ENCODE data around the gene KCNJ1. TPM values are rescaled to one million over a fixed set of nuclear protein-coding genes. Genes with fewer than 3 reads are reported as not detected.

The KCNJ1 gene
- total and polyA plus RNA-seq, 10 of the 15 experiments (the other 5 are each of a cell fraction or from before 2014, with no cell fraction given) = not detected

DNA sequence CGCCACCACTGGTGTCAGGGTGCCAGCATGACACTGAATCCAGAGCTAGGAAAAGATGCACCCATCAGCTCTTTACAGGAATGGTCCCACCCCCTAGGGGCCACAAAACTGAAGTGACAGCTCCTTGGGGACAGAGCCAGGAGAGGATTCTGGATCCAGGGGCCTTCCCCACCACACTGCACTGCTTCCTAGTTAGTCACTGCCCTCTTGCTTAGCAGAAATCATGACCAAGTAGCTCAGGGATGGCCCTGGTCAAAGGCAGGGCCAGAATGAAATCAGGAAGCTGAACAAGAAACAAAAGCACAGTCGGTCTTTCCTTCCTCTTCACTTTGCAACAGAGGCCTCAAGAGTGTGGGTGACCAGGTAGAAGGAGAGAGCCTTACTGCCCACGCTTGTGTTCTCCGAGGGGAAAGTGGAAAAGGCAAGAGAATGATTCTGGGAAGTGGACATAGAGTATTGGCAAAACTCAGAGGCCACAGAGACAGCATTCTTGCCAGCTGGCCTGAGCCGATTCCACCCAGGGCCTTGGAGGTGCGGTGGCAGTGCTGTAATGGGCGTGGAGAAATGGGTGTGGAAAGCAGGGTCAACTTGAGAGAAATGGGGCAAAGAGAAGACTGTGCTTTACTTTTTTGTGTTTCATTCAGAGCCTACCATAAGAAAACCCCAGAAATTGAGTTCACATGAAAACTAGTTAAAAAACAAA lies 39.8 kb downstream of the KCNJ1 start (continued):
- TF ChIP-seq, protein P1, sequence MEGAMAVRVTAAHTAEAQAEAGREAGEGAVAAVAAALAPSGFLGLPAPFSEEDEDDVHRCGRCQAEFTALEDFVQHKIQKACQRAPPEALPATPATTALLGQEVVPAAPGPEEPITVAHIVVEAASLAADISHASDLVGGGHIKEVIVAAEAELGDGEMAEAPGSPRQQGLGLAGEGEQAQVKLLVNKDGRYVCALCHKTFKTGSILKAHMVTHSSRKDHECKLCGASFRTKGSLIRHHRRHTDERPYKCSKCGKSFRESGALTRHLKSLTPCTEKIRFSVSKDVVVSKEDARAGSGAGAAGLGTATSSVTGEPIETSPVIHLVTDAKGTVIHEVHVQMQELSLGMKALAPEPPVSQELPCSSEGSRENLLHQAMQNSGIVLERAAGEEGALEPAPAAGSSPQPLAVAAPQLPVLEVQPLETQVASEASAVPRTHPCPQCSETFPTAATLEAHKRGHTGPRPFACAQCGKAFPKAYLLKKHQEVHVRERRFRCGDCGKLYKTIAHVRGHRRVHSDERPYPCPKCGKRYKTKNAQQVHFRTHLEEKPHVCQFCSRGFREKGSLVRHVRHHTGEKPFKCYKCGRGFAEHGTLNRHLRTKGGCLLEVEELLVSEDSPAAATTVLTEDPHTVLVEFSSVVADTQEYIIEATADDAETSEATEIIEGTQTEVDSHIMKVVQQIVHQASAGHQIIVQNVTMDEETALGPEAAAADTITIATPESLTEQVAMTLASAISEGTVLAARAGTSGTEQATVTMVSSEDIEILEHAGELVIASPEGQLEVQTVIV (IDR thresholded peaks at IDR 0.05; ENCODE audit: borderline replicate concordance, partially characterized antibody) = no peak
- TF ChIP-seq RAD21 (IDR thresholded peaks at IDR 0.05; ENCODE audit: insufficient read depth, low read depth, low read length) = no peak

DNA sequence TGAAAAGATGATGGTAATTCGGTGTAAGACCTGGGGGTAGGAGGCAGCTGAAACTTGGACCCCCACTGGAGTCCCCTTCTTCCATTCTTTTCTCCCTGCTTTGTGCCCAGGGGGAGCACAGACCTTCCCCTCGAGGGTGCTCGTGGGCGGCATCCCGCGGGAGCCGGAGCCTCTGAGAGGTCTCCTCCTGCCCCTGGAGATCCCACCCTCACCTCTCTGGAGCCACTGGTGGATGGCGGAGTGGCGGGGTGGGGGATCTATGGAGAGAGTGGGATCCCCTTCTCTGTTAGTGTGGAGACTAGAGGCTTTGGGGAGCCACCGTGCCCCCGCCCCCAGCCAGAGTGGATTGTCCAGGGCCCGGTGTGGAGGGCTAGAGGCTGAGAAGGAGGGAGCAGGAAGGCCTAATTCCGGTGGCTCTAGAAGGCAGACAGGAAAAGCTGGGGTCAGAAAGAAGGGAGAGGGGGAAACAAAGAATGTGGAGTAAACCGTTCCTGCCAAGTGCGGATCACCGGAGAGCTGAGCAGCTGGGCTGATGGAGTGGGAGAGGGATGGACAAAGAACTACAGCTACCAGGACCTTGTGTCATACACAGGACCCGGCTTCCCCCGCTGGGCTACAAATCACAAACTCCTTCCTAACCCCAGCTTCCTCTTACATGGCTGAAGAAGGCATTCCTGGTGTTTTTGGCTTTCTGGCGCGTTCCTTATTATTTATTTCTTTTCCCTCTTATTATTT lies 41.9 kb downstream of the KCNJ1 start:
- no peak overlapping the region for H3K27ac ChIP-seq (ENCODE audit: control insufficient read depth, insufficient read depth)
- no peak overlapping the region for H2AFZ ChIP-seq (ENCODE audit: control insufficient read depth, low read depth, low read length)
- TF ChIP-seq MXI1 (IDR thresholded peaks at IDR 0.05; ENCODE audit: low read depth, low read length) (no peak), SRF (IDR thresholded peaks at IDR 0.05; ENCODE audit: low read depth in 2 of 2, low read length in 2 of 2) (no peak), JUND (IDR thresholded peaks at IDR 0.05; ENCODE audit: low read depth, low read length) (no peak)
- TF ChIP-seq, protein P2, sequence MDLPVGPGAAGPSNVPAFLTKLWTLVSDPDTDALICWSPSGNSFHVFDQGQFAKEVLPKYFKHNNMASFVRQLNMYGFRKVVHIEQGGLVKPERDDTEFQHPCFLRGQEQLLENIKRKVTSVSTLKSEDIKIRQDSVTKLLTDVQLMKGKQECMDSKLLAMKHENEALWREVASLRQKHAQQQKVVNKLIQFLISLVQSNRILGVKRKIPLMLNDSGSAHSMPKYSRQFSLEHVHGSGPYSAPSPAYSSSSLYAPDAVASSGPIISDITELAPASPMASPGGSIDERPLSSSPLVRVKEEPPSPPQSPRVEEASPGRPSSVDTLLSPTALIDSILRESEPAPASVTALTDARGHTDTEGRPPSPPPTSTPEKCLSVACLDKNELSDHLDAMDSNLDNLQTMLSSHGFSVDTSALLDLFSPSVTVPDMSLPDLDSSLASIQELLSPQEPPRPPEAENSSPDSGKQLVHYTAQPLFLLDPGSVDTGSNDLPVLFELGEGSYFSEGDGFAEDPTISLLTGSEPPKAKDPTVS (IDR thresholded peaks at IDR 0.05; ENCODE audit: low read depth, low read length) = no peak
- TF ChIP-seq, protein P3, sequence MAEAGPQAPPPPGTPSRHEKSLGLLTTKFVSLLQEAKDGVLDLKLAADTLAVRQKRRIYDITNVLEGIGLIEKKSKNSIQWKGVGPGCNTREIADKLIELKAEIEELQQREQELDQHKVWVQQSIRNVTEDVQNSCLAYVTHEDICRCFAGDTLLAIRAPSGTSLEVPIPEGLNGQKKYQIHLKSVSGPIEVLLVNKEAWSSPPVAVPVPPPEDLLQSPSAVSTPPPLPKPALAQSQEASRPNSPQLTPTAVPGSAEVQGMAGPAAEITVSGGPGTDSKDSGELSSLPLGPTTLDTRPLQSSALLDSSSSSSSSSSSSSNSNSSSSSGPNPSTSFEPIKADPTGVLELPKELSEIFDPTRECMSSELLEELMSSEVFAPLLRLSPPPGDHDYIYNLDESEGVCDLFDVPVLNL (IDR thresholded peaks at IDR 0.05; ENCODE audit: low read depth, low read length) = no peak
- H3K79me2 ChIP-seq (ENCODE audit: control insufficient read depth, insufficient read depth, low read length) = no peaks in the 10 kb centered on the region
- no peaks in the 10 kb centered on the region for H3K27me3 ChIP-seq (replicated peaks in 1 of 2; ENCODE audit: control insufficient read depth in 2 of 2, insufficient read depth in 2 of 2, low read length in 1 of 2)
- H3K4me3 ChIP-seq = no peak overlapping the region
- SMC1A ChIA-PET (ENCODE audit: uncharacterized antibody, unreplicated experiment) = interaction anchor here (1.3 kb wide), 1 partner anchor 9 kb away, joined by 3 read pairs; no protein-coding TSS in a partner anchor
- peaks cover 2% of the 10 kb centered on the region for H3K4me1 ChIP-seq (ENCODE audit: control insufficient read depth, insufficient read depth, low read length)
- CTCF ChIA-PET = interaction anchor here (0.6 to 8.6 kb wide), 2 partner anchors 14 to 194 kb away, joined by 3 to 177 read pairs; no protein-coding TSS in a partner anchor
- no peak for FAIRE-seq
- WGBS (ENCODE audit: insufficient coverage, insufficient replicate concordance, low lambda C conversion rate, missing lambda C conversion rate) = 84% methylated on average over 20 of the region's 20 CpGs
- no TSS peak for BruUV-seq (replicated peaks)
- intact Hi-C loops (cut with micrococcal nuclease; ENCODE audit: unreplicated experiment) (no loop called here), in situ Hi-C loops (cut with MboI) (loop anchor here (5.0 to 25.0 kb wide), 2 partner anchors 188 to 538 kb away; no protein-coding TSS in a partner anchor)
- DNase-seq (ENCODE audit: low read depth, low spot score) = no peak
- H3K9me3 ChIP-seq (replicated peaks; ENCODE audit: control insufficient read depth, insufficient read depth, low read length) = no peaks in the 10 kb centered on the region
- no peak overlapping the region for H3K9ac ChIP-seq (ENCODE audit: control insufficient read depth, insufficient read depth, low read length)
- POLR2A ChIA-PET = interaction anchor here (0.9 kb wide), 1 partner anchor 18 kb away, joined by 3 read pairs; no protein-coding TSS in a partner anchor
- H3K4me2 ChIP-seq (ENCODE audit: control insufficient read depth, insufficient read depth) = no peak overlapping the region
- no peaks in the 10 kb centered on the region for H3K36me3 ChIP-seq (ENCODE audit: control insufficient read depth in 2 of 2, insufficient read depth in 2 of 2, low read length in 1 of 2)
- H4K20me1 ChIP-seq (ENCODE audit: control insufficient read depth, insufficient read depth) = no peaks in the 10 kb centered on the region
- ATAC-seq = no peak
- RAD21 ChIA-PET (ENCODE audit: unreplicated experiment) = no interaction called here

Measured in GM12878 (cell line).